HUES48 (cell line): ENCODE data around the gene TMEM129.

Experiments used
- H3K27ac ChIP-seq: one replicate; pipeline ENCODE4 v1.7.0; 2013; ENCODE audit warnings: low read depth, low read length, inconsistent platforms
- H3K27me3 ChIP-seq: 2 replicates; pipeline ENCODE4 v1.6.1; 2013; ENCODE audit warnings: mild to moderate bottlenecking, low read length; ENCODE audit not compliant: control insufficient read depth, insufficient read depth
- H3K36me3 ChIP-seq: 2 replicates; pipeline ENCODE4 v1.6.1; 2013; ENCODE audit warnings: low read length; ENCODE audit not compliant: control insufficient read depth, insufficient read depth
- H3K4me1 ChIP-seq: 2 replicates; pipeline ENCODE4 v1.6.1; 2013; ENCODE audit warnings: mild to moderate bottlenecking, low read length; ENCODE audit not compliant: control insufficient read depth, insufficient read depth
- H3K4me3 ChIP-seq: 2 replicates; pipeline ENCODE4 v1.5.1; 2013; ENCODE audit warnings: mild to moderate bottlenecking, low read depth, low read length
- H3K9ac ChIP-seq: 2 replicates; pipeline ENCODE4 v1.6.1; 2013; ENCODE audit warnings: mild to moderate bottlenecking, low read depth, low read length, moderate library complexity
- H3K9me3 ChIP-seq: 2 replicates; pipeline ENCODE4 v1.6.1; 2013; ENCODE audit warnings: low read length; ENCODE audit not compliant: control insufficient read depth, insufficient read depth

Gene TMEM129

DNA sequence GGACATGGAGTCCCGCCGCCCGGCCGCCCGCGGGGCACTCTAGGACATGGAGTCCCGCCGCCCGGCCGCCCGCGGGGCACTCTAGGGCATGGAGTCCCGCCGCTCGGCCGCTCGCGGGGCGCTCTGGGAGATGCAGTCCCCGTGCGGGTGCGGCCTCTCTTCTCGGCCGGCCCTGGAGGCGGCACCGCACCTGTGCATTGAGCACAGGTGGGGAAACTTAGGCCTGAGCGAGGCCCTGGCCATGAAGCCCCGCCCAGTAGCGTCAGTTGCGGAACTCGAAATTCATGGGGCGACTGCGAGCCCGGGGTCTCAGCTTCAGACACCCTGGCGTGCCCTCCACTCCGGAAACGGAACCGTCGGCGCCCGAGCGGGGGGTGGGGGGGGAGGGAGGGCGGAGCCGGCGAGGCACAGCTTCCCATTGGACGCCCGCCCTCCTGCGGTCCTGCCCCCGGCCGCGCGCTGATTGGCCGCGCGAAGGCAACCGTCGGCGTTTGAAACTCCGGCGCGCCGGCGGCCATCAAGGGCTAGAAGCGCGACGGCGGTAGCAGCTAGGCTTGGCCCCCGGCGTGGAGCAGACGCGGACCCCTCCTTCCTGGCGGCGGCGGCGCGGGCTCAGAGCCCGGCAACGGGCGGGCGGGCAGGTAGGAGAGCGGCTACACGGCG is at the start of gene TMEM129, which contains the start of gene TACC3:
Gene TMEM129 (minus strand): TSS at position 321 of the 663 bp plus-strand sequence. CDS start 486 bp downstream, outside the sequence.
Gene TACC3 (plus strand): TSS at position 519 of the 663 bp plus-strand sequence. CDS start 1,901 bp downstream, outside the sequence.
- no peaks in the 10 kb centered on the region for H3K9me3 ChIP-seq
- H3K4me3 ChIP-seq: peak within 1 kb of the TSS; percentile 94
- peak within 1 kb of the TSS; percentile 69 for H3K27ac ChIP-seq
- no peaks in the 10 kb centered on the region for H3K27me3 ChIP-seq
- peaks cover 12% of the 10 kb centered on the region for H3K4me1 ChIP-seq
- H3K36me3 ChIP-seq: peaks cover 58% of the 10 kb centered on the region
- H3K9ac ChIP-seq: peak within 1 kb of the TSS; percentile 87

- no peak overlapping the region for H3K4me3 ChIP-seq
- peaks cover 8% of the 10 kb centered on the region; the same call in 1 of the 2 replicates for H3K27me3 ChIP-seq
- no peak overlapping the region for H3K9ac ChIP-seq
- H3K4me1 ChIP-seq: peaks cover 20% of the 10 kb centered on the region
- no peak overlapping the region for H3K27ac ChIP-seq
- H3K9me3 ChIP-seq: no peaks in the 10 kb centered on the region
- no peaks in the 10 kb centered on the region for H3K36me3 ChIP-seq
These were observed 49.7 kb upstream of the TMEM129 start for GRCh38 chr4:1770791-1771231.

DNA sequence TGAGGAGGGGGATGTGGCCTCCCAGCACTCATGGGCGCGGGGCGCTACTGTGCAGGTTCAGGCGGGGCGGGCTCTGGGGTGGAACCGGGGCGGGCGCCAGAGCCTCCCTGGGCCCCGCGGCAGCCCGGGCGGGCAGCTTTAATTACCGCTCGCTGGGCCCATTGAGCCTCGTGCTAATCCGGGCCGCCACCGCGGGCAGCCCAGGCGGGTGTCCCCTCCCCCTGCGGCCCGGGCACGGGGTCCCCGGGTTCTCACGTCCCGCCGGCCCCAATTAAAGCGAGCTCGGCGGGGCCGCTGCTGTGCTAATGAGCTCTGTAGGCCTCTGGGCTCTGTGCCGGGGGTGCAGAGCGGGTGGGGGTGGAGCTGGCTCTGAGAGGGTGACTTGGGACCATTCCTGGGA is 49.1 kb upstream of the TMEM129 start:
- H3K4me1 ChIP-seq: peaks cover 25% of the 10 kb centered on the region
- no peak overlapping the region for H3K9ac ChIP-seq
- H3K27me3 ChIP-seq: peaks cover 8% of the 10 kb centered on the region
- no peaks in the 10 kb centered on the region for H3K9me3 ChIP-seq
- no peak overlapping the region for H3K4me3 ChIP-seq
- no peaks in the 10 kb centered on the region for H3K36me3 ChIP-seq
- H3K27ac ChIP-seq: no peak overlapping the region

DNA sequence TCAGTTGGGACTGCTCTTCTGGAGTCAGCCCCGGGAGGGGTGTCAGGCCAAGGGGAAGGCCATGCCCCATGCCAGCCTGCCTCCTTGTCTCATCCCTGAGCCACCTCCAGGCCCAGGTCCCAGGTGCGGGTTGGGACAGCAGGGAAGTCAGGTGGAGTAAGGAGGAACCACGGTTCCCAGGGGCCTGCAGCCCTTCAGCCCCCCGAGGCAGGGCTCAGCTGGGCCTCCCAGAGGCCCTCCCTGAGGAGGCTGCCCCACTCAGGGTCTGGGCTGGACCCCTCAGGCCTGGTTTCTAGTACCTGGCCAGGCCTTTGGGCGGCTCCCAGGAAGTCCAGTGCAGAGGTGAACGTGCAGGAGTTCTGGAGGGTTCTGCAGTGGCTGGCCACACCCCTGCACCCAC is 48.6 kb upstream of the TMEM129 start:
- H3K4me1 ChIP-seq: peaks cover 25% of the 10 kb centered on the region
- H3K9me3 ChIP-seq: no peaks in the 10 kb centered on the region
- H3K9ac ChIP-seq: no peak overlapping the region
- H3K4me3 ChIP-seq: no peak overlapping the region
- H3K36me3 ChIP-seq: no peaks in the 10 kb centered on the region
- H3K27me3 ChIP-seq: peaks cover 8% of the 10 kb centered on the region
- H3K27ac ChIP-seq: no peak overlapping the region

DNA sequence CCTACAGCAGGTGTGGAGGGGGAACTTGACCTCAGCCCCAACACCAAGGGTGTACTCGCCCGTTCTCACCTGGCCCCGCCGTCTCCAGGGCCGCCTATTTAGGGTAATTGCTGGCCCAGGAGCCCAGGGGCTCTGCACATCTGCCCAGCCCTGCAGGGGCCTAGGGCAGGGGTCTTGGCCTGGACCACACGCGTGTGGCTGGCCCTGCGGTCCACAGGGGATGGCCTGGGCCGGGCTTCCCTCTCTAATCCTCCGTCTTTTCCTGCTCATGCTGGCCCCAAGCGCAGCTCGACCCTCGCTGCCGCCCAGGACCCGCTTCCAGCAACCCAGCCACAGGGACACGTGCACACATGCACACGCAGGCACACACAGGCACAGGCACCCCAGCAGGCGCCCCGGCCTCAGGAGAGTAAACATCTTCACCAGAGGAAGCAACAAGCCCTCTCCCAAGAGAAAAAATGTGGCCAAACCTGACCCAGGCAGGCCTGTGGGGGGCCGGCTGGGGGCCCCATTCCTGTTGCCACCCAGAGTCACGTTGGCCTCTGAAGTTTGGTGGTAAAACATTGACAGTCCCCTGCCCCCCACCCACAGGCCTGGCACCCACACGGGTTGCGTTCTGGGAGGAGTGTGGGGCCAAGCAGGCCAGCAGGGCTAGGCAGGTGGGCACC is 47.4 kb upstream of the TMEM129 start:
- H3K9me3 ChIP-seq: no peaks in the 10 kb centered on the region
- H3K4me1 ChIP-seq: peaks cover 25% of the 10 kb centered on the region
- H3K27ac ChIP-seq: peak overlapping the region; percentile 47
- peak overlapping the region; percentile 46; the same call in 1 of the 2 replicates for H3K4me3 ChIP-seq
- H3K27me3 ChIP-seq: peaks cover 8% of the 10 kb centered on the region
- H3K9ac ChIP-seq: peak overlapping the region; percentile 18; the same call in 1 of the 2 replicates
- H3K36me3 ChIP-seq: no peaks in the 10 kb centered on the region

DNA sequence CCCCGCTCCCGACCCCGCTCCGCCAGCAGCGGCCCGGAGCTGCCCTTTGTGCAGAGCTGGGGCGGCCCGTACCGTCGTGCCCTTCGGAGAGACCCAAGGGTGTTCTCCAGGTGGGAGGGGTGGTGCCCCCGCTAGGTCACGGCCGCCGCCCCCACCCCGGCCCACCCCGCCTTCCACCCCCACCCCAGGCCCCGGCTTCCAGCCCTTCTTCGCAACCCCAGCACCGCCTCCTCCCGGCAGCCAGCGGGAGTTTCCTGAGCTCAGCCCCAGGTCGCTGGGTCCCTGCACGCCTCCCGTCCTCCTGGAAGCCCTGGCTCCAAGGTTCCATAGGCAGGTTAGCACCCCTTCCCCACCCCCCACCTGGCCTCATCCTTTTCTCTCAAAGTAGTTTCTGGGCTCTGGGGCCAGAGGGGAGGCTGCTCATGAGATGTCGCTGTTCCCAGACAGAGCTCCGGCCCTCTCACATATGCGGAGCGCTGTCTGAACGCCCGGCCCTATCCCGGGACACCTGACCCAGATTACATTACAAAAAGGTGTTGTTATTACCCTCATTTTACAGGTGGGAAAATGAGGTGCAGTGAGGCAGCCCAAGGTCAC is 46.7 kb upstream of the TMEM129 start:
- Histone ChIP-seq H3K9ac (peak overlapping the region; percentile 18; the same call in 1 of the 2 replicates), H3K27ac (peak overlapping the region; percentile 47), H3K36me3 (no peaks in the 10 kb centered on the region), H3K4me1 (peaks cover 25% of the 10 kb centered on the region), H3K9me3 (no peaks in the 10 kb centered on the region), H3K27me3 (peaks cover 8% of the 10 kb centered on the region), H3K4me3 (peak overlapping the region; percentile 46; the same call in 1 of the 2 replicates)

- no peak overlapping the region for H3K9ac ChIP-seq
- H3K4me3 ChIP-seq: peak overlapping the region; percentile 37; the same call in 1 of the 2 replicates
- H3K4me1 ChIP-seq: peaks cover 25% of the 10 kb centered on the region
These were observed 46.1 kb upstream of the TMEM129 start for GRCh38 chr4:1767061-1767769.

DNA sequence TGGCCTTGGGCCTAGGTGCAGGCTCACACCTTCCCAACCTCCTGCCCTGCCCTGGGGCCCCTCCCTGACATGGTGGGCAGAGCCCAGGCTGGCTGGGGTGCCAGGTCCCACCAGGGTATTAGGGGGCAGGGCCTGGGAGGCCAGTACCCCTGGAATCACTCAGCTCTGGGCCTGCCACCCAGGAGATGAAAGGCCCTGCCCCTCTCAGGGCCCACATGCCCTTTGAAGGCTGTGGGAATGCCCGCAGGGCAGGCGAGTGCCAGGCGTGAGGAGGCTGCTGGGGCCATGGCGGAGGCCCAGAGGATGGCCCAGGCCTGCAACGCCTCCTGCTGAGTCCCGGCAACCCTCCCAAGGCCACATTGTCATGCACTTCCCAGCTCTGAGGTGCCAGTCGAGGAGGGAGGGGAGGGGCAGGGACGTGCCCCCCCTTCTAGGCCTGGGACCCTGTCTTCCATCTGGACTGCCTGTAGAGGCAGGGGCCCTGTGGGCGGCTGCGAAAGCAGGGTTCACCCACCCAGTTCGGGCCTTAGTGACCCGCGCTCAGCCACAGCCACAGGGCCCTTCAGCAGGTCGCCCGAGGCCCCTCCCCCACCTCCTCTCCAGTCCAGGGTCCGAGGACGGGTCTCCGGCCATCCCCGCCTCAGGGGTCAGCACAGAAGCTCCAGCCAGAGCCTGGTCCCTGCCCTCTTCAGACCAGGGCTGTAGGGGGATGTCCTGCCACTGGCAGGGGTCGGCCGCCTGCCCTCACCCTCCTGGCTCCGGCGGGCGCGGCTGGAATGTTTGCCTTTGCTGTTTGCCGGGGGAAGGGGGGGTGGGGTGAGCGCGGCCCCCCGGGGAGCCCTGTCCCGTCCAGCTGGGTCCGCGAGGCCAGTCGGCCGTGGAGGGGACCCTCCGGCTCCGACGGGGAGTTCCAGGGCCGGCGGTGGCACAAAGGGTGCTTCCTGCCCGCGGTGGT is 45.3 kb upstream of the TMEM129 start:
- H3K27me3 ChIP-seq: peaks cover 8% of the 10 kb centered on the region
- H3K9me3 ChIP-seq: no peaks in the 10 kb centered on the region
- H3K4me3 ChIP-seq: peak overlapping the region; percentile 37
- H3K36me3 ChIP-seq: no peaks in the 10 kb centered on the region
- peaks cover 25% of the 10 kb centered on the region for H3K4me1 ChIP-seq
- no peak overlapping the region for H3K9ac ChIP-seq
- H3K27ac ChIP-seq: peak overlapping the region; percentile 72

More at GRCh38 chr4:1767061-1767769, 46.1 kb upstream of the TMEM129 start:
- Histone ChIP-seq H3K27ac (peak overlapping the region; percentile 72), H3K27me3 (peaks cover 8% of the 10 kb centered on the region), H3K9me3 (no peaks in the 10 kb centered on the region), H3K36me3 (no peaks in the 10 kb centered on the region)

GRCh38 chr4:1765409-1766072 is 44.4 kb upstream of the TMEM129 start:
- Histone ChIP-seq H3K27me3 (peaks cover 8% of the 10 kb centered on the region), H3K36me3 (no peaks in the 10 kb centered on the region), H3K9ac (no peak overlapping the region), H3K4me1 (peaks cover 25% of the 10 kb centered on the region), H3K4me3 (no peak overlapping the region), H3K27ac (no peak overlapping the region), H3K9me3 (no peaks in the 10 kb centered on the region)
